IPS-NIHi11 (cell line): ENCODE results near the gene VBP1.
"Not testable (repeated sequence)": the region's sequence is repeated elsewhere in the genome, so short reads cannot be mapped to it uniquely, and the experiment has no call there.

Experiments
- DNase-seq: peaks from one replicate; pipeline ENCODE4 v3.0.0; 2012; ENCODE audit warnings: mixed read lengths, low spot score

VBP1 gene

DNA sequence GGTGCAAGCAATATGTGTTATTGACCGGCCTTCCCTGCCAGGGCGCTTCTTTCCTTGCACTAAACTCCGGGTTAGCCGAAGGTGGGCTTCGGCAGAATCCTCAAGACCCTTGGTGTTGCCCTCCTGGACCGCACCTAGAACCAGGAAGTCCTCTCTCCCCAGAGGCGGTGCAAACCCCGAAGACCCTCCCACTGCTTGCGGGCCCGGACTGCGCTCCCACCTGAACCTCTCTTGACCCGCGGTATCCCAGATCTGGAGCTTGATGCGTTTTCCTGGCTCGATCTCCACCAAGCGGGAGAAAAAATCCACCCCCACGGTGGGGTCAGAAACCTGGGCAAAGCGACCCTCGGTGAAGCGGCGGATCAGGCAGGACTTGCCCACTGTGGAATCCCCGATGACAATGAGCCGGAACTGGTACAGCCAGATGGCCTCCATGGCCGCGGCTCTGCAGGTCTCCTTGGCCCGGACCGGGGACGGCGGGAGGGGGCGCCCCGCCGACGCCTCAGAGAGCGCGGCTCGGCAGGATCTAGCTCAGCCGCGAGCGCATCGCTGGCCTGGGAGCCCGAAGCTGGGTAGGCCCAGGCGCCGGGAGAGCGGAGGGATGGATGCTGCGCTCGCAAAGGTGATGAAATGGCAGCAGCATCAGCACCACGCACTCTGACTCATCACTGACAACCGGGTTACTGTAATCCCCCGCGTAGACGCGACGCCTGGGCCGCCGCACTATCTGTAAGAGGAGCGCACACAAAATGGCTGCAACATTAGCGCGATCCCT, 47.8 kb downstream of the VBP1 start, which contains the start of gene RAB39B:
TSS of gene RAB39B (minus strand) at position 638 of the 775 bp plus-strand sequence. CDS start at position 435, 203 bp downstream.
- peak; percentile 57 for DNase-seq

DNA sequence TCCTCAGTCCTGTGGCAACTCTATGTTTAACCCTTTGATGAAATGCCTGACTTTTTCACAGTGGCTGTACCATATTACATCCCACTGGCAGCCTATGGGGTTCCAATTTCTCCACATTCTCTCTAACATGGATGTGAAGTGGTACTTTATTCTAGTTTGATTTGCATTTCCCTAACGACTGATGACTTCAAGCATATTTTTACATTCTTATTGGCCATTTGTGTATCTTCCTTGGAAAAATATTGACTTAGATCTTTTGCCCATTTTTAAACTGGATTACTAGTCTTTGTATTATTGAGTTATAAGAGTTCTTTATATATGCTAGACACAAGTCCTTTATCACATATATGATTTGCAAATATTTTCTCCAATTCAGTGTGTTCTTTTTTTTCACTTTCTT, 50.2 kb downstream of the VBP1 start:
- no peak for DNase-seq

DNA sequence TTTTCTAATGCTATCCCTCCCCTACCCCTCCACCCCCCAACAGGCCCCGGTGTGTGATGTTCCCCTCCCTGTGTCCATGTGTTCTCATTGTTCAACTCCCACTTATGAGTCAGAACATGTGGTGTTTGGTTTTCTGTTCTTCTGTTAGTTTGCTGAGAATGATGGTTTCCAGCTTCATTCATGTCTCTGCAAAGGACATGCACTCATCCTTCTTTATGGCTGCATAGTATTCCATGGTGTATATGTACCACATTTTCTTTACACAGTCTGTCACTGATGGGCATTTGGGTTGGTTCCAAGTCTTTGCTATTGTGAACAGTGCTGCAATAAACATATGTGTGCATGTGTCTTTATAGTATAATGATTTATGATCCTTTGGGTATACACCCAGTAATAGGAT, 51.7 kb downstream of the VBP1 start:
- DNase-seq: not testable (repeated sequence)

DNA sequence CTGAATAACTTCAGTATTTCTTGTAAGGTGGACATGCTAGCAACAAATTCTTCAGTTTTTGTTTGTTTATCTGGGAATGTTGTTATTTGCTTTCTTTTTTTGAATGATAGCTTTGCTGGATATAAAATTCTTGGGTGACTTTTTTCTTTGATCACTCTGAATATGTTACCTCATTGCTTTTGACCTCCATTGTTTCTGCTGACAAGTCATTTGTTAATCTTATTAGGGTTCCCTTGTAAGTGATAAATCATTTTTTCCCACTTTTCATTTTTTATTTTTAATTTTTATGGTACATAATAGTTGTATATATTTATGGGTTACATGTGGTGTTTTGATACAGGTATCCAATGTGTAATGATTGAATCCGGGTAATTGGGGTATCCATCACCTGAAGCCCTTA, 54.7 kb downstream of the VBP1 start:
- no peak for DNase-seq

- DNase-seq: no peak
Observed at GRCh38 chrX:155279873-155280272, 63.6 kb downstream of the VBP1 start.
